GM12801 (cell line): ENCODE data around the gene CCDC192.

Source experiments
- CTCF ChIP-seq: IDR thresholded peaks from one replicate; pipeline ENCODE4 v1.5.1; 2011; ENCODE audit warnings: control low read depth; ENCODE audit not compliant: insufficient read length; ENCODE audit errors: extremely low read depth

Gene CCDC192

GRCh38 chr5:127933348-127933747 is 230.2 kb downstream of the CCDC192 start:
- no peak for TF ChIP-seq CTCF

- TF ChIP-seq CTCF, result no peak
Measured at GRCh38 chr5:127934791-127935256, 231.6 kb downstream of the CCDC192 start.

- TF ChIP-seq CTCF, result no peak
Measured at GRCh38 chr5:127935398-127935797, 232.2 kb downstream of the CCDC192 start.

- TF ChIP-seq CTCF, result no peak
Measured at GRCh38 chr5:127936439-127936972, 233.3 kb downstream of the CCDC192 start.

GRCh38 chr5:127938746-127939145 is 235.6 kb downstream of the CCDC192 start:
- TF ChIP-seq CTCF, result no peak

GRCh38 chr5:127940854-127941253 is 237.7 kb downstream of the CCDC192 start:
- no peak for TF ChIP-seq CTCF

GRCh38 chr5:127941646-127942045 is 238.5 kb downstream of the CCDC192 start:
- TF ChIP-seq CTCF, result no peak
